Panc1 (cell line): ENCODE measurements around the gene TMEM25.

ENCODE experiments used
- CTCF ChIP-seq: fragments of 450-650 bp; IDR thresholded peaks from 2 replicates; pipeline ENCODE4 v1.5.1; 2017; ENCODE audit warnings: mild to moderate bottlenecking
- POLR2AphosphoS5 ChIP-seq: IDR thresholded peaks from 2 replicates; pipeline ENCODE4 v1.6.1; 2012; ENCODE audit warnings: mild to moderate bottlenecking, low read depth, low read length, moderate library complexity

- TF ChIP-seq CTCF (no peak), POLR2AphosphoS5 (no peak)
Observed at GRCh38 chr11:118560806-118561205, 29.8 kb downstream of the TMEM25 start.
